H9 (cell line): ENCODE data around the gene CADPS. TPM values are rescaled to one million over a fixed set of nuclear protein-coding genes. Genes with fewer than 3 reads are reported as not detected.
A peak's percentile ranks its signal among the peaks of the same experiment; 100 is the strongest.

ENCODE experiments used
- DNase-seq: peaks from one replicate; pipeline ENCODE4 v3.0.0-alpha.2; 2017
- H2AFZ ChIP-seq: one replicate; pipeline ENCODE4 v1.6.1; 2013; ENCODE audit warnings: mild to moderate bottlenecking, low read length, control low read depth, moderate library complexity
- H2AK5ac ChIP-seq: 2 replicates; pipeline ENCODE4 v1.6.1; 2013; ENCODE audit warnings: low read length, control low read depth, mixed read lengths; ENCODE audit not compliant: insufficient read length
- H2BK120ac ChIP-seq: one replicate; pipeline ENCODE4 v1.6.1; 2013; ENCODE audit warnings: low read depth, mild to moderate bottlenecking, low read length, control low read depth, inconsistent platforms; ENCODE audit not compliant: poor library complexity, severe bottlenecking
- H2BK12ac ChIP-seq: 2 replicates; pipeline ENCODE4 v1.6.1; 2013; ENCODE audit warnings: low read length, control low read depth, mixed read lengths, low read depth; ENCODE audit not compliant: insufficient read length
- H2BK15ac ChIP-seq: 2 replicates; pipeline ENCODE4 v1.6.1; 2013; ENCODE audit warnings: low read depth, low read length, control low read depth
- H2BK20ac ChIP-seq: one replicate; pipeline ENCODE4 v1.6.1; 2013; ENCODE audit warnings: low read depth, mild to moderate bottlenecking, low read length, control low read depth, inconsistent platforms; ENCODE audit not compliant: poor library complexity, severe bottlenecking
- H2BK5ac ChIP-seq: 2 replicates; pipeline ENCODE4 v1.6.1; 2013; ENCODE audit warnings: low read length, control low read depth, mixed read lengths; ENCODE audit not compliant: insufficient read length
- H3K14ac ChIP-seq: 2 replicates; pipeline ENCODE4 v1.6.1; 2013; ENCODE audit warnings: low read length, control low read depth; ENCODE audit not compliant: insufficient read depth
- H3K18ac ChIP-seq: 2 replicates; pipeline ENCODE4 v1.6.1; 2013; ENCODE audit warnings: low read depth, mild to moderate bottlenecking, mixed read lengths, low read length, control low read depth; ENCODE audit not compliant: insufficient read length
- H3K23ac ChIP-seq: 2 replicates; pipeline ENCODE4 v1.6.1; 2013; ENCODE audit warnings: low read length, control low read depth, mixed read lengths, low read depth; ENCODE audit not compliant: insufficient read length
- H3K23me2 ChIP-seq: 2 replicates; pipeline ENCODE4 v1.6.1; 2013; ENCODE audit warnings: low read depth, mild to moderate bottlenecking, mixed read lengths, low read length, control low read depth; ENCODE audit not compliant: insufficient read length, poor library complexity, severe bottlenecking
- H3K27ac ChIP-seq: 2 replicates; pipeline ENCODE4 v1.5.1; 2013; ENCODE audit warnings: low read length, control low read depth, mixed read lengths, low read depth; ENCODE audit not compliant: insufficient read length
- H3K27me3 ChIP-seq: 2 replicates; pipeline ENCODE4 v1.6.1; 2013; ENCODE audit warnings: low read length, control low read depth, inconsistent platforms; ENCODE audit not compliant: insufficient read depth
- H3K4ac ChIP-seq: 2 replicates; pipeline ENCODE4 v1.6.1; 2013; ENCODE audit warnings: low read depth, mild to moderate bottlenecking, control low read depth, inconsistent platforms, low read length, moderate library complexity
- H3K4me1 ChIP-seq: 2 replicates; pipeline ENCODE4 v1.6.1; 2013; ENCODE audit warnings: low read length, control low read depth, inconsistent platforms; ENCODE audit not compliant: insufficient read depth
- H3K4me2 ChIP-seq: 2 replicates; pipeline ENCODE4 v1.6.1; 2013; ENCODE audit warnings: low read length, control low read depth, mixed read lengths; ENCODE audit not compliant: insufficient read length, insufficient read depth
- H3K56ac ChIP-seq: 2 replicates; pipeline ENCODE4 v1.6.1; 2013; ENCODE audit warnings: low read depth, mild to moderate bottlenecking, mixed read lengths, low read length, control low read depth; ENCODE audit not compliant: insufficient read length
- H3K79me1 ChIP-seq: 2 replicates; pipeline ENCODE4 v1.6.1; 2013; ENCODE audit warnings: low read depth, mild to moderate bottlenecking, moderate library complexity, low read length, control low read depth, inconsistent platforms; ENCODE audit not compliant: insufficient read depth, poor library complexity, severe bottlenecking
- H3K79me2 ChIP-seq: 2 replicates; pipeline ENCODE4 v1.6.1; 2013; ENCODE audit warnings: low read length, control low read depth, inconsistent platforms; ENCODE audit not compliant: insufficient read depth
- H3K9ac ChIP-seq: 2 replicates; pipeline ENCODE4 v1.6.1; 2013; ENCODE audit warnings: low read length, control low read depth, mixed read lengths; ENCODE audit not compliant: insufficient read length; ENCODE audit errors: extremely low read depth
- H3K9me3 ChIP-seq: one replicate; pipeline ENCODE4 v1.6.1; 2013; ENCODE audit warnings: low read depth, low read length, inconsistent platforms; ENCODE audit not compliant: control insufficient read depth
- H3T11ph ChIP-seq: one replicate; pipeline ENCODE4 v1.6.1; 2013; ENCODE audit warnings: mild to moderate bottlenecking, low read length, control low read depth, inconsistent platforms
- H4K20me1 ChIP-seq: one replicate; pipeline ENCODE4 v1.6.1; 2013; ENCODE audit not compliant: control insufficient read depth, insufficient read length, insufficient read depth
- H4K5ac ChIP-seq: 2 replicates; pipeline ENCODE4 v1.6.1; 2013; ENCODE audit warnings: low read depth, mild to moderate bottlenecking, mixed read lengths, low read length, control low read depth; ENCODE audit not compliant: insufficient read length
- H4K8ac ChIP-seq: replicated peaks from 2 replicates; pipeline ENCODE4 v1.6.1; 2013; ENCODE audit warnings: low read length, control low read depth, mixed read lengths, low read depth; ENCODE audit not compliant: insufficient read length
- H4K91ac ChIP-seq: 2 replicates; pipeline ENCODE4 v1.6.1; 2013; ENCODE audit warnings: low read depth, mild to moderate bottlenecking, moderate library complexity, mixed read lengths, low read length, control low read depth; ENCODE audit not compliant: insufficient read length
- H3K27ac Mint-ChIP-seq, 3 experiments: 2 replicates in 2 of 3; 3 replicates in 1 of 3; pipeline ENCODE4 v1.8.0; 2020 to 2021; ENCODE audit warnings: mixed read lengths in 3 of 3, mild to moderate bottlenecking in 1 of 3, moderate library complexity in 1 of 3
- H3K27me3 Mint-ChIP-seq: 2 replicates; pipeline ENCODE4 v1.8.0; 2021; ENCODE audit warnings: low read depth, mild to moderate bottlenecking, moderate library complexity, mixed read lengths
- H3K36me3 Mint-ChIP-seq, 3 experiments: 2 replicates in 2 of 3; 3 replicates in 1 of 3; pipeline ENCODE4 v1.8.0; 2020 to 2021; ENCODE audit warnings: low read depth in 3 of 3, mixed read lengths in 3 of 3; ENCODE audit not compliant: insufficient read depth in 1 of 3
- H3K4me1 Mint-ChIP-seq, 2 experiments: 2 replicates each; pipeline ENCODE4 v1.8.0; 2020; ENCODE audit warnings: mixed read lengths in 2 of 2
- H3K4me3 Mint-ChIP-seq, 2 experiments: 2 replicates in 1 of 2; 3 replicates in 1 of 2; pipeline ENCODE4 v1.8.0; 2020 to 2021; ENCODE audit warnings: mild to moderate bottlenecking in 2 of 2, mixed read lengths in 2 of 2, moderate library complexity in 1 of 2
- H3K9me3 Mint-ChIP-seq, 2 experiments: 2 replicates in 1 of 2; 3 replicates in 1 of 2; pipeline ENCODE4 v1.8.0; 2020; ENCODE audit warnings: mild to moderate bottlenecking in 2 of 2, mixed read lengths in 2 of 2, moderate library complexity in 1 of 2
- CTCF ChIP-seq: fragments of 200-600 bp; sonication (generic); conservative IDR thresholded peaks from 3 replicates; pipeline ENCODE4 v1.8.0; 2021; ENCODE audit warnings: antibody characterized with exemption, mild to moderate bottlenecking
- WGBS: extraction: QIAGEN DNeasy Blood & Tissue Kit; methylation state at CpG from one replicate; pipeline ENCODE4 v1.1.7; 2013; ENCODE audit warnings: missing lambda C conversion rate, low lambda C conversion rate, mixed read lengths; ENCODE audit not compliant: insufficient read length; ENCODE audit errors: extremely low coverage; 5-methylcytosine and 5-hydroxymethylcytosine counted together
- total RNA-seq: library from RNA; stranded (reverse); gene quantifications from 2 replicates; pipeline ENCODE4 v1.2.1, GENCODE V29; 2021

CADPS gene
- total RNA-seq, 1 experiment from 2014 or later = 6.6 TPM

- Histone ChIP-seq H2AFZ (peak overlapping the region; percentile 62), H2BK120ac (no peak overlapping the region), H2AK5ac (no peak overlapping the region), H4K91ac (no peak overlapping the region), H2BK15ac (no peak overlapping the region), H3K9ac (no peak overlapping the region), H3K56ac (no peak overlapping the region), H3K23me2 (no peaks in the 10 kb centered on the region), H4K8ac (no peak overlapping the region), H3K9me3 (no peaks in the 10 kb centered on the region), H3K27me3 (no peaks in the 10 kb centered on the region), H3K79me1 (no peaks in the 10 kb centered on the region), H3T11ph (no peak overlapping the region), H4K5ac (no peak overlapping the region), H3K18ac (no peak overlapping the region), H2BK20ac (no peak overlapping the region), H3K4ac (no peak overlapping the region), H3K27ac (peak overlapping the region; percentile 25), H3K14ac (no peak overlapping the region), H3K4me2 (no peak overlapping the region), H3K79me2 (no peaks in the 10 kb centered on the region), H3K23ac (no peak overlapping the region), H2BK5ac (no peak overlapping the region), H3K4me1 (peaks cover 3% of the 10 kb centered on the region; the same call in 1 of the 2 replicates), H4K20me1 (no peaks in the 10 kb centered on the region), H2BK12ac (no peak overlapping the region)
- Mint-ChIP-seq H3K27me3 (no peaks in the 10 kb centered on the region), H3K9me3 (no peaks in the 10 kb centered on the region), H3K4me3 (no peak overlapping the region), H3K27ac (peak overlapping the region in 1 of 3 experiments; percentile 28; a peak in 1 of 7 replicates), H3K4me1 (peaks cover 33 to 41% of the 10 kb centered on the region in 2 experiments), H3K36me3 (no peaks in the 10 kb centered on the region)
- TF ChIP-seq CTCF = no peak
- no CpG with 5 or more reads among the region's 5 CpGs for WGBS
- no peak for DNase-seq
Observed at GRCh38 chr3:62859203-62859791, 15.9 kb downstream of the CADPS start.
